GM10847 (cell line): Measurements from ENCODE around the gene DUSP22.

ENCODE experiments used
- POLR2A ChIP-seq: IDR thresholded peaks from 2 replicates; pipeline ENCODE4 v1.6.1; 2011; ENCODE audit not compliant: insufficient read length; ENCODE audit errors: extremely low read depth

Gene DUSP22

DNA sequence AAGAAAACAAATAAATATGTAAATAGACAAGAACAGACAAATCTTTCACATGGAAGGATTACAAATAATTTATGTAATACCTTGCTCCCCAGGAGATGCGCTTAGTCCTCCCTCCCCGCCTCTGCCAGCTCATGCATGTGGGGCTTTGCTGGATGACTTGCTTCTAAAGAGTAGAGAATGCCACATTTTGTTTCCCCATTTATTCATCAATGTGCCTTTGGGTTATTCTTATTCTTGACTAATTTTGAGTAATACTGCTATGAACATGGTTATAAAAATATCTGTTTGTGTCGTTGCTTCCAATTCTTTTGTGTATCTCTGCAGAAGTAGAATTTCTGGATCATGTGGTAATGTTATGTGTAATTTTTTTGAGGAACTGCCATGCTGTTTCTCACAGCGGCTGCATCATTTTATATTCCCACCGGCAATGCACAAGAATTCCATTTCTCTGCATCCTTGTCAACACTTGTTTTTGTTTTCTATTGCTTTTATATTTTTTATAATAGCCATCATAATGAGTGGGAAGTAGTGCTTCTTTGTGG is 23.8 kb upstream of the DUSP22 start:
- no peak for TF ChIP-seq POLR2A

- no peak for TF ChIP-seq POLR2A
These were observed 18.7 kb upstream of the DUSP22 start for GRCh38 chr6:273551-274058.

DNA sequence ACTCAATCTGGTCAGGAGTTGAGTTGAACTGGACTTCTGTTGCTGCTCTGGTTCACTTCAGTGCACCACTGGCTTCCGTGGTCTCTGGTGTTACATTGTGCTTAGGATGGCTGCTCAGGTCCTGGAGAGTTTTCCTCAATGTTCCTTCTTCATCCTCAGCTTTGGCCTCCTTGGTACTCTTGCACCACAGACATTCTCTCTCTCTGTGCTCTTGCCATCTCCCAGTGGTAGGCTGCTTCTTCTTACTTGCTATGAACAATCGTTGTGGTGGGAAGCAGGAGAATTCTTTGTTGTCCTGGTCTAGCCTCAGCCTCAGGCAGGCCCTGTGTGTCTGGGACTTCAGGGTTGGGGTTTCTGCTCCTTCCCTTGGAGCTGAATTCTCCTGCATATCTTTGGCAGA is 14.5 kb upstream of the DUSP22 start:
- no peak for TF ChIP-seq POLR2A

DNA sequence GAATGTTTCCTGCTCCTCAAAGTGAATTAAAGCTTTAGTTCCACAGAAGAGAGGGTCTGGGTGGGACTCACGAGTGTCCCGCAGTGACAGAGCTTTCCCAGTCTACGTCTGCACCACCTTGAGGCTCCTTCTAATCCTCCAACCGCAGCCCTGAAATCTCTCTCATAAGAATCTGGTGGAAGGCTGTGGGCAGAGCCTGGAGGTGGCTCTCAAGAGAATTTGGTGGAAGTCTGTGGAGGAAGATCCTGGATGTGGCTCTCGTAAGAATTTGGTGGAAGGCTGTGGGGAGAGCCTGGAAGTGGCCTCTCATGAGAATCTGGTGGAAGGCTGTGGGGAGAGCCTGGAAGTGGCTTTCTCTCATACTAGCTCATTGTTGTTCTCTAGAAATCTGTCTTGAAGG is 13.8 kb upstream of the DUSP22 start:
- TF ChIP-seq POLR2A: no peak

- TF ChIP-seq POLR2A: no peak
These were observed 12.8 kb upstream of the DUSP22 start for GRCh38 chr6:279341-280029.

GRCh38 chr6:280775-281468 is 11.4 kb upstream of the DUSP22 start:
- TF ChIP-seq POLR2A: no peak

DNA sequence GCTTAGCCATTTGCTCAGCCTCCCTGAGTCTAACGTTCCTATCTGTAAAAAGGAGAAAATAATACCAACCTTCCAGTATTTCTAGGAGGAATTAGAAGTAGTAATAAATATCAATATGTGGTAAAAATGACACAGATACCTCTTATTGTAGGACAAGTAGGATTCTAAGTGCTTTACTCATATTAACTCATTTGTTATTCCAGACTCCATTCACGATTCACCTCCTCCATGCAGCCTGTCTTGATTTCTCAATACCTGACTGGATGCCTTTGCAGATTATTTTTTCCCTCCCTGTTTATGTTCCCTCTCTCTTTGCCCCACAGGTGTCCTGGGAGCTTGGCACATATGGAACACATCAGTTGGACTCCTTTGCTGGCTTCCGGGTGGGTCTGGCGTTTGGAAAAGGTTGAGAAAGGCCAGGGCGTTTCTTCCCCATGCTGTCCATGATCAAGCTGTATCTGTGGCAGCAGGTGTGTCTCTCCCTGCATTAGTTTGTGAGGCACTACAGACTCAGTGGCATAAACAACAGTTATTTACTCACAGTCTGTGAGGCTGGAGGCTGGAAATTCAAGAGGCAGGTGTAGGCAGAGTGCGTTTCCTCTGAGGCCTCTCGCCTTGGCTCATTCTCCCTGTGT is 10.7 kb upstream of the DUSP22 start:
- TF ChIP-seq POLR2A: no peak

DNA sequence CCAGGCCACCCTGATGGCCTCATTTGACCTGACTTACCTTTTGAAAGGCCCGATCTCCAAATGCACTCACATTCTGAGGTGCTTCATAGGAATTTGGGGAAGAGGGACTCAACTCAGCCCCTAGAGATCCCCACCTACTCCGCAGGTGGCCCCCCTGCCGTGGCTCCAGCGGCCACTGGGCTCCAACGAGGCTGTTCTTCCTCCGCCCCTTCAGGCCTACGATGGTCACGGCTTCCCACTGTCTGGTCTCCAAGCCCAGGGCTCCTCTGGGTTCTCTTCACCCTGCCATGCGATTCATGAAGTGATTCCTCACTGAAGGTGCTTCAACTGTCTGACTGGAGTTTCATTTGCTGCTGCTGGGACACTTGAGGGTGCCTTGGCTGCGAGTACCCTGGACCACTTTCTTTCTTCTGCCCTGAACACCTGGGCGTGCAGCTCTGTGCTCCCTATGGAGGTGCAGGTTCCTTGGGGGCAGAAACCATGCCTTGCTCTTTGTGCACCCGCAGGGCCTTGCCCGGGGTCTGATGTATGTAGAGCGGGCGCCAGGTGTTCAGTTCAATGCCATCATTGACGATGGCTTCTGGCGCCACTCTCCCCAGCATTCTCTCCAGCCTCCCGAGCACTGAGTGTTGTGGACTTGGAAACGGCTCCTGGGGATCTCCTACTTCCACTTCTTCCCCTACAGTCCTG is 10.0 kb upstream of the DUSP22 start:
- TF ChIP-seq POLR2A: no peak

DNA sequence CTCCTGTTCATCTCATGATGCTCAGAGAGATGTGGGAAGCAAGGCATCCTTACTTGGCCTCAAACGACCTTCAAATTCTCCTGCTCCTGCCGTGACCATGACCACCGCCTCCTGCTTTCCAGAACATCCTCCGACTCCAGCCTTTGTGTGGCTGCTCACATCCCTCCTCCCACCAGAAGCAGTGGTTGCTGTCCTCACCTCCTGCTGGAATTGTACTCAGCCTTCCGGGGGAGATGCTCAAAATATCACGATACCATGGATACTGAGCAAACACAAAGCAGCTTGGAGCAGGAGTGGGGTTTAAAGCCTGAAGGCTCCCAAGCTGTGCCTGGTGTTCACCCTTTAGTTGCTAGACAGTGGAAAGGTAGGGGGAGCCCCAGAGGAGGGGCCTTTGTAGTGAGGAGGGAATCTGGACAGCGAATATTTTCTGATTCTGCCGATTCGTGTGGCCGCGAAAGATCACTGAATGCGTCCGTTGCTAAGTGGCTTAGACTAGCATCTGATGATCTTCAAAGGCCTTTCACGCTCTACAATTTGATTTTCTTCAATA is 9.3 kb upstream of the DUSP22 start:
- TF ChIP-seq POLR2A: no peak

- TF ChIP-seq POLR2A: no peak
These were observed 7.8 kb upstream of the DUSP22 start for GRCh38 chr6:284486-284885.

GRCh38 chr6:285030-285771 is 7.1 kb upstream of the DUSP22 start:
- TF ChIP-seq POLR2A: no peak

DNA sequence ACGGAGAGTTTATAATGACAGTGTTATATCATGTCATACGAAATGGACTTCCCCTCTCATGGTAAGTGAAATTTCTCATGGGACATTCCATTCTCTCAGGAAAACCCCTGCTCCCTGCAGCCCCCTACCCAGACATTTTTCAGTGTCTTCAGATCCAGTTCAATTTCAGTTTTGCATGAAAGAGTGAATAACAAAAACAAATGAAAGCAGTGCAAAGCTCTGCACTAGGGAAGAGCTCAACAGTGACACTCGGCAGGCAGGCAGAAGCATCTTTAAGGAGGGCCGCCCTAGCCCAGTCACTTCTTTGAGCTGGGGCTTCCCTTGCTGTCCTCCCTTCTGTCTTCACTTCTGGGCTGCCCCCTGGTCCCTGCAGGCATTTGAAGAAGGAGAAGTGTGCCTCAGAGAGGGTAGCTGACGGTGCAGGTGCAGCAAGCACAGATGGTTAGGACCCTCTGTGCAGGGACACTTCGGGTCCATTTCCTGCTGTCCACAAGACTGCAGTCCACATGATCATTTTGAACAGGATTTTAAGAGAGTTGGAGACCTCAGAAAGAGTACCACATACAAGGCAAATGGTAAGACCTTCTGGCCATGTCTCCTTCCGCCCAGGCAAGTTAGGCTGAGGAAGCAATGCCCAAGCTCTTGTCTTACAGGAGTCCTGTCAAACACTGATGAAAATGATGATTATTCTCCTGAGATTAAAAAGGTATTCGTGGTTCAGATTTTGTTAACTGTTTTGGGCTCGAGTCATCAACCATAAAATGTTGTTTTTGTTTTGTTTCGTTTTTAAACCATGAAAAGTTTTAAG is 5.4 kb upstream of the DUSP22 start:
- no peak for TF ChIP-seq POLR2A

DNA sequence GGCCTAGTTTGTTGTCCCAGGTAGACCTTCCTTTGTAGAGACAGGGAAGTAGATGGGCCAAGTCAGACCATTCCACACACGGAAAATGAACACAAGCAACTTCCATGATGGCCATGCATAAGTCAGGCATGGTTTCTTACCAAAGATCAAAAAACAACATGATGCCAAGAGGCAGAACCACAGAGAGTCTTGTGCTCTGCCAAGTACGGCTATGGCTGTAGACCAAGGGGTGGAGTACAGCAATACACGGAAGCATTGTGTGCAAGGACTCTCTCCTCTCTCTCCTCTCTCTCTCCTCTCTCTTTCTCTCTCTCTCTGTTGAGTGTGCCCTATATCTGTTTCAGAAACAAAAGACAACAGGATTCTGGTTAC is 4.8 kb upstream of the DUSP22 start:
- no peak for TF ChIP-seq POLR2A

GRCh38 chr6:288866-289265 is 3.4 kb upstream of the DUSP22 start:
- no peak for TF ChIP-seq POLR2A
